ENCODE data around the gene CPT1A. TPM values are rescaled to one million over a fixed set of nuclear protein-coding genes. Genes with fewer than 3 reads are reported as not detected.

Gene CPT1A
- total and polyA plus RNA-seq, 10 of the 15 experiments (the other 5 are each of a cell fraction or from before 2014, with no cell fraction given) = 1.1 to 17.5 (median 6.0) TPM

GRCh38 chr11:68878022-68878421 lies 36.3 kb upstream of the CPT1A start:
- no TSS peak for BruUV-seq (replicated peaks)
- Histone ChIP-seq H3K4me2 (ENCODE audit: control insufficient read depth, insufficient read depth) (no peak overlapping the region), H3K9ac (ENCODE audit: control insufficient read depth, insufficient read depth, low read length) (no peak overlapping the region), H4K20me1 (ENCODE audit: control insufficient read depth, insufficient read depth) (no peaks in the 10 kb centered on the region), H3K79me2 (ENCODE audit: control insufficient read depth, insufficient read depth, low read length) (no peaks in the 10 kb centered on the region), H3K4me1 (ENCODE audit: control insufficient read depth, insufficient read depth, low read length) (no peaks in the 10 kb centered on the region), H3K4me3 (no peak overlapping the region), H3K9me3 (replicated peaks; ENCODE audit: control insufficient read depth, insufficient read depth, low read length) (no peaks in the 10 kb centered on the region), H3K27ac (ENCODE audit: control insufficient read depth, insufficient read depth) (no peak overlapping the region), H3K36me3 (ENCODE audit: control insufficient read depth in 2 of 2, insufficient read depth in 2 of 2, low read length in 1 of 2) (no peaks in the 10 kb centered on the region; a peak in 1 of 4 replicates), H3K27me3 (replicated peaks in 1 of 2; ENCODE audit: control insufficient read depth in 2 of 2, insufficient read depth in 2 of 2, low read length in 1 of 2) (no peaks in the 10 kb centered on the region), H2AFZ (ENCODE audit: control insufficient read depth, low read depth, low read length) (no peak overlapping the region)
- in situ Hi-C loops (cut with MboI) = no loop called here
- 64% methylated on average over 7 of the region's 7 CpGs for WGBS (ENCODE audit: insufficient coverage, insufficient replicate concordance, low lambda C conversion rate, missing lambda C conversion rate)
- TF ChIP-seq CBX3 (IDR thresholded peaks at IDR 0.05; ENCODE audit: borderline replicate concordance, low read depth) (no peak), NFXL1 (IDR thresholded peaks at IDR 0.05; ENCODE audit: borderline replicate concordance) (no peak), ZNF207 (IDR thresholded peaks at IDR 0.05; ENCODE audit: borderline replicate concordance) (no peak), MEF2A (IDR thresholded peaks at IDR 0.05; ENCODE audit: insufficient read depth, low read depth, low read length) (no peak), IRF4 (IDR thresholded peaks at IDR 0.05; ENCODE audit: low read depth, low read length) (no peak), MYC (IDR thresholded peaks at IDR 0.05; ENCODE audit: insufficient read depth, insufficient read length, insufficient replicate concordance, low read length, severe bottlenecking) (no peak), NBN (IDR thresholded peaks at IDR 0.05) (no peak), SMC3 (IDR thresholded peaks at IDR 0.05; ENCODE audit: borderline replicate concordance, low read length) (no peak), TARDBP (IDR thresholded peaks at IDR 0.05; ENCODE audit: borderline replicate concordance) (no peak), CREM (IDR thresholded peaks at IDR 0.05; ENCODE audit: low read depth) (no peak), FOXK2 (IDR thresholded peaks at IDR 0.05) (no peak), MEF2B (IDR thresholded peaks at IDR 0.05; ENCODE audit: partially characterized antibody, poor library complexity, severe bottlenecking) (no peak), CTCF (IDR thresholded peaks at IDR 0.05 in 2 of 3, conservative IDR thresholded peaks at IDR 0.05 in 1 of 3; ENCODE audit: control insufficient read depth in 2 of 3, extremely low read depth in 1 of 3, insufficient read depth in 1 of 3, low read depth in 3 of 3, low read length in 3 of 3) (no peak), ESRRA (IDR thresholded peaks at IDR 0.05; ENCODE audit: low read length) (no peak), MYB (IDR thresholded peaks at IDR 0.05; ENCODE audit: borderline replicate concordance, low read depth, low read length) (no peak), BCL11A (IDR thresholded peaks at IDR 0.05; ENCODE audit: low read depth, low read length) (no peak)
- TF ChIP-seq, protein P1, sequence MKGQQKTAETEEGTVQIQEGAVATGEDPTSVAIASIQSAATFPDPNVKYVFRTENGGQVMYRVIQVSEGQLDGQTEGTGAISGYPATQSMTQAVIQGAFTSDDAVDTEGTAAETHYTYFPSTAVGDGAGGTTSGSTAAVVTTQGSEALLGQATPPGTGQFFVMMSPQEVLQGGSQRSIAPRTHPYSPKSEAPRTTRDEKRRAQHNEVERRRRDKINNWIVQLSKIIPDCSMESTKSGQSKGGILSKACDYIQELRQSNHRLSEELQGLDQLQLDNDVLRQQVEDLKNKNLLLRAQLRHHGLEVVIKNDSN (IDR thresholded peaks at IDR 0.05; ENCODE audit: borderline replicate concordance, extremely low read length, insufficient read depth, low read depth, low read length) = no peak
- TF ChIP-seq, protein P2, sequence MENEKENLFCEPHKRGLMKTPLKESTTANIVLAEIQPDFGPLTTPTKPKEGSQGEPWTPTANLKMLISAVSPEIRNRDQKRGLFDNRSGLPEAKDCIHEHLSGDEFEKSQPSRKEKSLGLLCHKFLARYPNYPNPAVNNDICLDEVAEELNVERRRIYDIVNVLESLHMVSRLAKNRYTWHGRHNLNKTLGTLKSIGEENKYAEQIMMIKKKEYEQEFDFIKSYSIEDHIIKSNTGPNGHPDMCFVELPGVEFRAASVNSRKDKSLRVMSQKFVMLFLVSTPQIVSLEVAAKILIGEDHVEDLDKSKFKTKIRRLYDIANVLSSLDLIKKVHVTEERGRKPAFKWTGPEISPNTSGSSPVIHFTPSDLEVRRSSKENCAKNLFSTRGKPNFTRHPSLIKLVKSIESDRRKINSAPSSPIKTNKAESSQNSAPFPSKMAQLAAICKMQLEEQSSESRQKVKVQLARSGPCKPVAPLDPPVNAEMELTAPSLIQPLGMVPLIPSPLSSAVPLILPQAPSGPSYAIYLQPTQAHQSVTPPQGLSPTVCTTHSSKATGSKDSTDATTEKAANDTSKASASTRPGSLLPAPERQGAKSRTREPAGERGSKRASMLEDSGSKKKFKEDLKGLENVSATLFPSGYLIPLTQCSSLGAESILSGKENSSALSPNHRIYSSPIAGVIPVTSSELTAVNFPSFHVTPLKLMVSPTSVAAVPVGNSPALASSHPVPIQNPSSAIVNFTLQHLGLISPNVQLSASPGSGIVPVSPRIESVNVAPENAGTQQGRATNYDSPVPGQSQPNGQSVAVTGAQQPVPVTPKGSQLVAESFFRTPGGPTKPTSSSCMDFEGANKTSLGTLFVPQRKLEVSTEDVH (IDR thresholded peaks at IDR 0.05; ENCODE audit: low read depth, partially characterized antibody) = no peak
- TF ChIP-seq, protein P3, sequence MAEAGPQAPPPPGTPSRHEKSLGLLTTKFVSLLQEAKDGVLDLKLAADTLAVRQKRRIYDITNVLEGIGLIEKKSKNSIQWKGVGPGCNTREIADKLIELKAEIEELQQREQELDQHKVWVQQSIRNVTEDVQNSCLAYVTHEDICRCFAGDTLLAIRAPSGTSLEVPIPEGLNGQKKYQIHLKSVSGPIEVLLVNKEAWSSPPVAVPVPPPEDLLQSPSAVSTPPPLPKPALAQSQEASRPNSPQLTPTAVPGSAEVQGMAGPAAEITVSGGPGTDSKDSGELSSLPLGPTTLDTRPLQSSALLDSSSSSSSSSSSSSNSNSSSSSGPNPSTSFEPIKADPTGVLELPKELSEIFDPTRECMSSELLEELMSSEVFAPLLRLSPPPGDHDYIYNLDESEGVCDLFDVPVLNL (IDR thresholded peaks at IDR 0.05; ENCODE audit: low read depth, low read length) = no peak
- DNase-seq (ENCODE audit: low read depth, low spot score) (no peak), FAIRE-seq (no peak), ATAC-seq (no peak)
- intact Hi-C loops (cut with micrococcal nuclease; ENCODE audit: unreplicated experiment) = no loop called here
- ChIA-PET SMC1A (ENCODE audit: uncharacterized antibody, unreplicated experiment) (interaction anchor here (1.1 kb wide), 1 partner anchor 71 kb away, joined by 3 read pairs; no protein-coding TSS in a partner anchor), CTCF (interaction anchor here (1.3 kb wide), 1 partner anchor 209 kb away, joined by 3 read pairs; no protein-coding TSS in a partner anchor), RAD21 (ENCODE audit: unreplicated experiment) (no interaction called here), POLR2A (no interaction called here)
